ENCODE measurements around the gene CKAP4.

CKAP4 gene

DNA sequence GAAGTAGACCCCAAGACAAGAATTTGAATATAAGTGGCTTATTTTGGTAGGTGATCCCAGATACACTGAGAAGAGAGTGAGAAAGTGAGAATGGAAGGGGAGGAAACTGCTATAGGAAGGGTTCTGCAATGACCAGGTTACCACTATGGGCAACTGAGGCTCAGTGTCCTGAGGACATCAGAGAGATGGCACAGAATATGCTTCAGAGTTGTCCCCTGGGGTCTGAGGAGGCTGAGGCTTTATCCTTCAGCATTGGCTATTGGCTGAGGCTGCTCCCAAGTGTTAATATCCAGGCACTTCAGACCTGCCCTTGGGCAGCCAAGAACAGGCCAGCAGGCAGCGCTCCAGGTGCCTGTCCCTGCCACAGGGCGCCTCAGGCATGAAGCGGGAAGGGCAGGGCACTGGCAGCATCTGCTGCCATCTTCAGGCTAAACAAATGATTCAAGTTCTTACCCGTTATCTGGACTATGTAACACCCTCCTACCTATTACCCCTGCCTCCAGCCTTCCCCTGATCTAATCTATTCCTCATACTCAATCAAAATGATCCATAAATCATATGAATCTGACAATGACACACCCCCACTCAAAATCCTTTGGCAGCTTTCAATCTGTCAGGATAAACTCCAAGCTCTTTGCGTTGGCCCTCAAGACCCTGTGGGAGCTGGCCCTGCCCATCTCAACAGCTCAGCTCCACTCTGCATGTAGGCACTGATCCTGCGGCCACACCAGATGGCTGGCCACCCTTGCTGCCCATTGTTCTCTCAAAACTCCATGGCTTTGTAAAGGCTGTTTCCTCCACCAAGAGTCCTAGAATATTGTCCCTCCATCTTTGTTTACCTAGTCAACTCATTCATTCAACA, 42.4 kb downstream of the CKAP4 start:
- DNase-seq (ENCODE audit: low read depth): peak; percentile 8
- no peak overlapping the region for H3K4me3 ChIP-seq (ENCODE audit: low read depth, low read length)
- TF ChIP-seq, protein P1, sequence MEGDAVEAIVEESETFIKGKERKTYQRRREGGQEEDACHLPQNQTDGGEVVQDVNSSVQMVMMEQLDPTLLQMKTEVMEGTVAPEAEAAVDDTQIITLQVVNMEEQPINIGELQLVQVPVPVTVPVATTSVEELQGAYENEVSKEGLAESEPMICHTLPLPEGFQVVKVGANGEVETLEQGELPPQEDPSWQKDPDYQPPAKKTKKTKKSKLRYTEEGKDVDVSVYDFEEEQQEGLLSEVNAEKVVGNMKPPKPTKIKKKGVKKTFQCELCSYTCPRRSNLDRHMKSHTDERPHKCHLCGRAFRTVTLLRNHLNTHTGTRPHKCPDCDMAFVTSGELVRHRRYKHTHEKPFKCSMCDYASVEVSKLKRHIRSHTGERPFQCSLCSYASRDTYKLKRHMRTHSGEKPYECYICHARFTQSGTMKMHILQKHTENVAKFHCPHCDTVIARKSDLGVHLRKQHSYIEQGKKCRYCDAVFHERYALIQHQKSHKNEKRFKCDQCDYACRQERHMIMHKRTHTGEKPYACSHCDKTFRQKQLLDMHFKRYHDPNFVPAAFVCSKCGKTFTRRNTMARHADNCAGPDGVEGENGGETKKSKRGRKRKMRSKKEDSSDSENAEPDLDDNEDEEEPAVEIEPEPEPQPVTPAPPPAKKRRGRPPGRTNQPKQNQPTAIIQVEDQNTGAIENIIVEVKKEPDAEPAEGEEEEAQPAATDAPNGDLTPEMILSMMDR (IDR thresholded peaks at IDR 0.05; ENCODE audit: insufficient read depth, low read depth, low read length, missing control alignments): no peak

DNA sequence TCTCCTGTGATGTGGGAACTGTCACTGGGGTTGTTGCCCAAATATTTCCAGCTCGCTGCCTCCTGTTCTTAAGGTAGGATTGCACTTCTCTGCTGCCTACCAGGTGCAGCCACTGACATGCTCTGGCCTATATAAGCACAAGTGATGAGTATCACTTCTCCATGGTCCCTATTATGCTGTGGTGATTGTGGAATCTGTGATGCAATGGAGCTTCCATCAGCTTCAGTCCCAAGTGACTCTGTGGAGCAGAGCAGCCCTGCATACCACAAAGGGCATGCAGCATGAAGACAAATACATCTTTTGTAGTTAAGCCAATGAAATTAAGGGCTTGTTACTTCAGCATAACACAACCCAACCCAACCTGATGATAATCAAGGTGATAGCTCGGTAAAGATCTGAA, 43.5 kb downstream of the CKAP4 start:
- TF ChIP-seq, protein P1 (IDR thresholded peaks at IDR 0.05; ENCODE audit: insufficient read depth, low read depth, low read length, missing control alignments): no peak

DNA sequence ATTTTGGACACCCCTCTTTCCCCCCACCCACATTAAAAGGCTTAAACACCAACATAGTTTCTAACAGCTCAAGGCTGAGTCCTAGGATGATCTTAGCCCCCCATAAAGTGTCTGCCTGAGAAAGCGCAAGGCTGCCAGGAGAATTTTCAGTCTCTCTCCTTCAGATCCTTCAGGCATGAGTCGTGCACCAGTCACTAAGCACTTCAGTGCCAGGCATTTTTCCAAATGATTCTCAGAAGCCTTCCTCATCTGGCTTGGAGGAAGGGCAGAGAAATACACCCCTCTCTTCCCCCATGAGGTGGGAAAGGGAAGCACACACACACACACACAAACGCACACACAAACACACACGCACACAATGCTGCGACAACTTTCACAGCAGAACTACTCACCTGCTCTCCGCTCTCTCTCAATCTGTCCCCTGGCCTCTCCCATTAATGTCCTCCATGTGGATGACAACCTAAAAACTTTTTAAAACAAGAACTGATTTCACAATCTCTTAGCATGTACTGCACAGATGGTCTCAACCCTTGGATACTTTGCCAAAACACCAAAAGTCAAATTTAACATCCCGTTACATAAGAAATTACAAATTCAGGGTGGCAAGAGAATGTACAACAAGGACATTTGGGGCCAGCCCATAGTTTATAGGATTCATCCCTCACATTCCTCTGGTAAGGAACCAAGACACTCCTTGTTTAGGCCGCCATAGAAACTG, 49.8 kb downstream of the CKAP4 start:
- TF ChIP-seq, protein P1 (IDR thresholded peaks at IDR 0.05; ENCODE audit: insufficient read depth, low read depth, low read length, missing control alignments): no peak
- DNase-seq (ENCODE audit: low read depth): no peak
- H3K4me3 ChIP-seq (ENCODE audit: low read depth, low read length): no peak overlapping the region

More for the DNA sequence above, 43.5 kb downstream of the CKAP4 start:
- no peak for DNase-seq (ENCODE audit: low read depth)
- no peak overlapping the region for H3K4me3 ChIP-seq (ENCODE audit: low read depth, low read length)

DNA sequence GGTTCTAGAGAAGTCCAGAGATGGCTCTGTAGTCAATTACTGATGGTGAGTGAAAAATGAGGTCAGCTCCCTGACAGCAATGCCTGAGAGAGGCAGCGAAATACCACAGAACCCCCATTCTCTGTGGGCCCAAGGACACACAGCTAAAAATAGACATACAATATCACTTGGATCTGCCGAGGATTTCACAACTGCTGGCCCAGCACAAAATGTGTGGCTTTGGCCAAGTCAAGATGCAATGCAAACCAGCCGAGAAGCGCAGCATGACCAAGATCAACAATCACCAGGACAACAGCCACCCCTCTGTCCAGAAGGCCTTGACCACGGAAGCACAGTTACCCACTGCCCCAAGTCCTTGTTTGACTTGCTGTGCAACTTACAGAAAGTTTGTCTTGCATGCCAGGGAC, 52.2 kb downstream of the CKAP4 start:
- no peak overlapping the region for H3K4me3 ChIP-seq (ENCODE audit: low read depth, low read length)
- TF ChIP-seq, protein P1 (IDR thresholded peaks at IDR 0.05; ENCODE audit: insufficient read depth, low read depth, low read length, missing control alignments): no peak
- DNase-seq (ENCODE audit: low read depth): no peak

DNA sequence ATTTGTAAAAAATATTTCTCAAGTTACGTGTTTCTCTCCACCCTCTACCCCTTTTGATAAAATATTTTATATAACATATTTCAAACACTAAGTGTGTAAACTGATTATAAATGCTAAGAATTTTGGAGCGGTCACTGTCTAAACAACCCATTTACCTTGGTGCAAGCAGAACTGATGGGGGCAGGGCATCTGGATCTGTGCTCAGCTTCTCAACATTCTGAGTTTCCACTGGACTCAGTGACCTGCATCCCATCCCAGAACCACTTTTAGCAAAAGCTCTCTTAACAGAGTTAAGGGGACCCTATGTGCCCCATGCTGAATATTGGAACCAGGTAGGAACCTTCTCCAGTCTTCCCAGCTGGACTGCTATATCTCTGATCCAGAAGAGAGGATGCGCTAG, 53.5 kb downstream of the CKAP4 start:
- TF ChIP-seq, protein P1 (IDR thresholded peaks at IDR 0.05; ENCODE audit: insufficient read depth, low read depth, low read length, missing control alignments): no peak
- no peak overlapping the region for H3K4me3 ChIP-seq (ENCODE audit: low read depth, low read length)
- DNase-seq (ENCODE audit: low read depth): no peak

DNA sequence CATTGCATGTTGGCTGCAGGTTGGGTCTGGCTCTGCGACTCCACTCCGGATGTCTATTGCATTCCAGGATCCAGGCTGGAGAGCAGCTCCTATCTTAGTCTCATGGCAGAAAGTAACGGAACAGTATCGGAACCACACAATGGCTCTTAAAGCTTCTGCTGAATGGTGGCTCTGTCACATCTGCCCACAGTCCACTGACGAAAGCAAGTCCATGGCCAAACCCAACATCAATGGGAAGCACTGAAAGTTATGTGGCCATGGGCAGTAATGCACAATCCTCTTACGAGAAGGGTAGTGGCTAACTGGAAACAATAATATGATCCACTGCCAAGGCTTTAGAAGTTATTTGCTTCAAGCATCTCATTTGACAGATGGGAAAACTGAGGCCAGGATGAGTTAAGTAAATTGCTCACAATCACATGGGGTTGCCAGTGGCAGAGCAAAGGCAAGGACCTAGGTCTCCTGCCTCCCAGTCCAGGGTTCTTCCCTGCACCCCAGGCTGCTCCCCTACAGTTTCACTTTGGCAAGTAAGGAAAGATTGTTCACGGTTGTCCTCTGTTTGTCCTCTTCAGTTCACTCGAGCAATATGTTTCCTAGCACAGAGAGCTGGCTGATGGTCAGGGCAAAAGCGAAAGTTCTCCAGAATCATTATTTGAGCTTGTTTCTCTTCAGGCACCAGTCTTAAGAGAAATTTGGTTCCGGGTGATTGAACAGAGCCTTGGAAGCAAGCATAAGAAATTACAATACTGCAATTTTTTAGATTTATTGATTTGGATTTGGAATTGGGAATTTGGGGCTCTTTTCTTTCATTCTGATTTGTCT, 54.2 kb downstream of the CKAP4 start:
- DNase-seq (ENCODE audit: low read depth): no peak
- TF ChIP-seq, protein P1 (IDR thresholded peaks at IDR 0.05; ENCODE audit: insufficient read depth, low read depth, low read length, missing control alignments): no peak
- H3K4me3 ChIP-seq (ENCODE audit: low read depth, low read length): no peak overlapping the region

Data from GM12865 (cell line).